IMR-90 (cell line): ENCODE results near the gene CYTH2. TPM values are rescaled to one million over a fixed set of nuclear protein-coding genes. Genes with fewer than 3 reads are reported as not detected.

Source experiments
- ATAC-seq: fragments of 200-7000 bp; cut with Tn5 transposase; 2 replicates; pipeline ENCODE4 v1.9.1; 2020; ENCODE audit warnings: low read depth, mild to moderate bottlenecking, moderate library complexity
- BruUV-seq: library from RNA; stranded (reverse); fragments of 400-500 nt; replicated peaks from 2 replicates; lab custom pipeline; 2021; lab: Mats Ljungman, UMichigan
- CTCF ChIA-PET: fragments of 300-600 bp; formaldehyde crosslinking; extraction: SDS; loops from one replicate; lab custom pipeline; 2021; ENCODE audit warnings: antibody characterized with exemption; lab: Yijun Ruan, JAX
- POLR2A ChIA-PET: fragments of 300-600 bp; sonication (Branson Sonifier 250); formaldehyde crosslinking; loops from one replicate; lab custom pipeline; 2022; ENCODE audit warnings: antibody characterized with exemption; ENCODE audit not compliant: unreplicated experiment; lab: Charles Lee
- DNase-seq: peaks from one replicate; pipeline ENCODE4 v3.0.0; 2013
- H2AFZ ChIP-seq: replicated peaks from 2 replicates; pipeline ENCODE3; 2013; ENCODE audit warnings: low read length, mild to moderate bottlenecking; ENCODE audit not compliant: poor library complexity
- H2AK5ac ChIP-seq: 2 replicates; pipeline ENCODE4 v1.6.1; 2013; ENCODE audit warnings: low read depth, low read length, inconsistent platforms
- H2AK9ac ChIP-seq: replicated peaks from 2 replicates; pipeline ENCODE3; 2013; ENCODE audit warnings: mild to moderate bottlenecking, low read depth, low read length, moderate library complexity; ENCODE audit not compliant: poor library complexity
- H2BK120ac ChIP-seq: 2 replicates; pipeline ENCODE4 v1.6.1; 2013; ENCODE audit warnings: low read depth, low read length, inconsistent platforms
- H2BK15ac ChIP-seq: 3 replicates; pipeline ENCODE4 v1.6.1; 2013; ENCODE audit warnings: low read depth, low read length, inconsistent platforms
- H2BK20ac ChIP-seq: 2 replicates; pipeline ENCODE4 v1.6.1; 2013; ENCODE audit warnings: low read depth, mild to moderate bottlenecking, inconsistent platforms, low read length, moderate library complexity
- H2BK5ac ChIP-seq: 2 replicates; pipeline ENCODE4 v1.6.1; 2013; ENCODE audit warnings: mild to moderate bottlenecking, low read depth, low read length, inconsistent platforms; ENCODE audit not compliant: poor library complexity, severe bottlenecking
- H3K14ac ChIP-seq: replicated peaks from 2 replicates; pipeline ENCODE4 v1.6.1; 2013; ENCODE audit warnings: low read depth, low read length, inconsistent platforms
- H3K18ac ChIP-seq: 2 replicates; pipeline ENCODE4 v1.6.1; 2013; ENCODE audit warnings: low read depth, low read length, control low read depth
- H3K23ac ChIP-seq: 2 replicates; pipeline ENCODE4 v1.6.1; 2013; ENCODE audit warnings: low read depth, low read length, inconsistent platforms
- H3K27ac ChIP-seq: 2 replicates; pipeline ENCODE4 v1.5.1; 2013; ENCODE audit warnings: mild to moderate bottlenecking, control low read depth, low read length; ENCODE audit not compliant: insufficient read depth
- H3K27me3 ChIP-seq: 2 replicates; pipeline ENCODE4 v1.6.1; 2013; ENCODE audit warnings: low read length; ENCODE audit not compliant: control insufficient read depth, insufficient read depth
- H3K36me3 ChIP-seq: 2 replicates; pipeline ENCODE4 v1.6.1; 2013; ENCODE audit warnings: low read length, mixed read lengths; ENCODE audit not compliant: control insufficient read depth, insufficient read depth
- H3K4ac ChIP-seq: 2 replicates; pipeline ENCODE4 v1.6.1; 2013; ENCODE audit warnings: low read depth, low read length, inconsistent platforms
- H3K4me1 ChIP-seq: 2 replicates; pipeline ENCODE4 v1.6.1; 2013; ENCODE audit warnings: low read length, mixed read lengths; ENCODE audit not compliant: control insufficient read depth, insufficient read depth
- H3K4me2 ChIP-seq: 2 replicates; pipeline ENCODE4 v1.6.1; 2013; ENCODE audit warnings: low read depth, mild to moderate bottlenecking, control low read depth, low read length, moderate library complexity
- H3K4me3 ChIP-seq: 2 replicates; pipeline ENCODE4 v1.5.1; 2013; ENCODE audit warnings: low read depth, mild to moderate bottlenecking, control low read depth, low read length, moderate library complexity; ENCODE audit not compliant: insufficient read depth
- H3K56ac ChIP-seq: 2 replicates; pipeline ENCODE4 v1.6.1; 2013; ENCODE audit warnings: low read length, inconsistent platforms; ENCODE audit not compliant: insufficient read depth; ENCODE audit errors: extremely low read depth
- H3K79me1 ChIP-seq, 2 experiments: 2 replicates each; pipeline ENCODE4 v1.6.1; 2013; ENCODE audit warnings: low read length in 2 of 2, inconsistent platforms in 1 of 2, low read depth in 1 of 2
- H3K9ac ChIP-seq: 2 replicates; pipeline ENCODE4 v1.6.1; 2013; ENCODE audit warnings: low read depth, low read length, control low read depth
- H3K9me1 ChIP-seq: 2 replicates; pipeline ENCODE4 v1.6.1; 2013; ENCODE audit warnings: low read length, inconsistent platforms; ENCODE audit not compliant: insufficient read depth
- H3K9me3 ChIP-seq: 2 replicates; pipeline ENCODE4 v1.6.1; 2013; ENCODE audit warnings: low read length; ENCODE audit not compliant: control insufficient read depth, insufficient read depth
- H4K20me1 ChIP-seq: 2 replicates; pipeline ENCODE4 v1.6.1; 2013; ENCODE audit warnings: low read length, inconsistent platforms; ENCODE audit not compliant: insufficient read depth
- H4K5ac ChIP-seq: 2 replicates; pipeline ENCODE4 v1.6.1; 2013; ENCODE audit warnings: mild to moderate bottlenecking, low read depth, low read length, control low read depth
- H4K8ac ChIP-seq, 2 experiments: 2 replicates each; pipeline ENCODE4 v1.6.1; 2013; ENCODE audit warnings: low read depth in 2 of 2, low read length in 2 of 2, control low read depth in 1 of 2, inconsistent platforms in 1 of 2
- H4K91ac ChIP-seq: 2 replicates; pipeline ENCODE4 v1.6.1; 2013; ENCODE audit warnings: low read depth, low read length, inconsistent platforms; ENCODE audit not compliant: insufficient read depth
- BHLHE40 ChIP-seq: fragments of 150-350 bp; IDR thresholded peaks from 2 replicates; pipeline ENCODE4 v1.6.1; 2016; ENCODE audit warnings: mild to moderate bottlenecking, low read depth, low read length
- CEBPB ChIP-seq: IDR thresholded peaks from 2 replicates; pipeline ENCODE4 v1.6.1; 2012; ENCODE audit warnings: low read depth, low read length, improper control_type of control experiment
- CHD1 ChIP-seq: IDR thresholded peaks from 2 replicates; pipeline ENCODE4 v1.6.1; 2012; ENCODE audit warnings: low read depth, low read length, improper control_type of control experiment
- FOS ChIP-seq: fragments of 150-350 bp; IDR thresholded peaks from 2 replicates; pipeline ENCODE4 v1.6.1; 2016; ENCODE audit warnings: low read depth, low read length
- MAFK ChIP-seq: IDR thresholded peaks from 2 replicates; pipeline ENCODE4 v1.6.1; 2012; ENCODE audit warnings: low read depth, low read length, improper control_type of control experiment
- MAZ ChIP-seq: IDR thresholded peaks from 2 replicates; pipeline ENCODE4 v1.6.1; 2012; ENCODE audit warnings: low read depth, mild to moderate bottlenecking, low read length, improper control_type of control experiment, moderate library complexity, borderline replicate concordance
- MXI1 ChIP-seq: IDR thresholded peaks from 2 replicates; pipeline ENCODE4 v1.6.1; 2012; ENCODE audit warnings: low read depth, mild to moderate bottlenecking, low read length, moderate library complexity, borderline replicate concordance
- NFE2L2 ChIP-seq: fragments of 150-350 bp; IDR thresholded peaks from 2 replicates; pipeline ENCODE4 v1.6.1; 2016; ENCODE audit warnings: low read depth, mild to moderate bottlenecking, low read length
- RAD21 ChIP-seq: IDR thresholded peaks from 2 replicates; pipeline ENCODE4 v1.6.1; 2012; ENCODE audit warnings: low read length, improper control_type of control experiment
- RCOR1 ChIP-seq: IDR thresholded peaks from 2 replicates; pipeline ENCODE4 v1.6.1; 2012; ENCODE audit warnings: mild to moderate bottlenecking, low read length, improper control_type of control experiment; ENCODE audit not compliant: insufficient replicate concordance
- SMC3 ChIP-seq: fragments of 150-350 bp; IDR thresholded peaks from 2 replicates; pipeline ENCODE4 v1.6.1; 2016; ENCODE audit warnings: low read depth, mild to moderate bottlenecking, antibody characterized with exemption, low read length, moderate library complexity
- USF2 ChIP-seq: fragments of 150-350 bp; IDR thresholded peaks from 2 replicates; pipeline ENCODE4 v1.6.1; 2017; ENCODE audit warnings: mild to moderate bottlenecking, antibody characterized with exemption, low read length, low read depth
- WGBS, 2 experiments: methylation state at CpG; one replicate each; pipeline versions ENCODE4 v1.1.5 to v1.1.7; 2013; ENCODE audit warnings: missing lambda C conversion rate in 2 of 2; ENCODE audit not compliant: insufficient read length in 1 of 2; ENCODE audit errors: extremely low coverage in 2 of 2; 5-methylcytosine and 5-hydroxymethylcytosine counted together
- dilution Hi-C: fragments of 300-500 bp; cut with HindIII; formaldehyde crosslinking; loops from one replicate; pipeline ENCODE4 v1.14.3; 2018; ENCODE audit warnings: low sequenced_read_pairs; ENCODE audit not compliant: unreplicated experiment
- in situ Hi-C: fragments of 300-500 bp; cut with MboI; formaldehyde crosslinking; loops from 3 replicates; pipeline ENCODE4 v1.14.3; 2019; ENCODE audit warnings: low sequenced_read_pairs, inconsistent platforms, mixed read lengths
- intact Hi-C: fragments of 100-400 bp; cut with micrococcal nuclease; formaldehyde crosslinking; loops from 2 replicates; pipeline ENCODE4 v1.10.0; 2022
- polyA plus RNA-seq, 3 experiments: library from polyadenylated mRNA; depleted of rRNA; stranded (reverse); fragments of >200 nt; gene quantifications; 2 replicates each; pipeline ENCODE4 v1.2.3, GENCODE V29; 2012; ENCODE audit warnings: low replicate concordance in 1 of 3
- total RNA-seq: library from RNA; depleted of rRNA; stranded (reverse); fragments of >200 nt; gene quantifications from 2 replicates; pipeline ENCODE4 v1.2.3, GENCODE V29; 2012

The CYTH2 gene
- total and polyA plus RNA-seq, 2 of the 4 experiments (the other 2 are of a cell fraction): 35.8 to 62.0 TPM

GRCh38 chr19:48487948-48488347 lies 18.8 kb downstream of the CYTH2 start:
- POLR2A ChIA-PET: no interaction called here
- dilution Hi-C loops: no loop called here

More at GRCh38 chr19:48487948-48488347, 18.8 kb downstream of the CYTH2 start:
- DNase-seq: peak; percentile 70
- BruUV-seq: no TSS peak
- Histone ChIP-seq H4K91ac (peak overlapping the region; percentile 79), H3K27ac (peak overlapping the region; percentile 0; the same call in 1 of the 2 replicates), H2BK5ac (peak overlapping the region; percentile 64), H2AK9ac (peak overlapping the region; percentile 89), H3K9me1 (peaks cover 14% of the 10 kb centered on the region), H2AFZ (peak overlapping the region; percentile 79), H2BK20ac (peak overlapping the region; percentile 93), H3K23ac (peak overlapping the region; percentile 80; the same call in 1 of the 2 replicates), H3K36me3 (no peaks in the 10 kb centered on the region), H3K18ac (0 out of 2 replicates have a peak overlapping the region, but pooled peaks have one; percentile 1), H3K4me2 (peak overlapping the region; percentile 35), H3K79me1 (peaks cover 0 to 3% of the 10 kb centered on the region in 2 experiments; a peak in 1 of 4 replicates), H3K9me3 (no peaks in the 10 kb centered on the region), H2BK120ac (peak overlapping the region; percentile 77), H3K14ac (peak overlapping the region; percentile 76), H3K4me3 (no peak overlapping the region), H3K9ac (no peak overlapping the region), H4K8ac (peak overlapping the region in 1 of 2 experiments; percentile 55; a peak in 1 of 4 replicates), H4K20me1 (no peaks in the 10 kb centered on the region), H2BK15ac (peak overlapping the region; percentile 62; the same call in 2 of the 3 replicates), H3K27me3 (no peaks in the 10 kb centered on the region; the same call in 1 of the 2 replicates), H3K56ac (no peak overlapping the region), H3K4ac (peak overlapping the region; percentile 89), H3K4me1 (peaks cover 12% of the 10 kb centered on the region), H2AK5ac (peak overlapping the region; percentile 76), H4K5ac (peak overlapping the region; percentile 8; the same call in 1 of the 2 replicates)
- TF ChIP-seq MXI1: no peak
- no peak for TF ChIP-seq RAD21
- TF ChIP-seq CEBPB: peak; percentile 34; the same call in 1 of the 2 replicates
- TF ChIP-seq USF2: no peak
- peak; percentile 92 for TF ChIP-seq MAZ
- TF ChIP-seq RCOR1: no peak
- no peak for TF ChIP-seq SMC3
- TF ChIP-seq NFE2L2: no peak
- TF ChIP-seq MAFK: no peak
- no peak for TF ChIP-seq BHLHE40
- TF ChIP-seq FOS: peak; percentile 73
- no peak for TF ChIP-seq CHD1
- in situ Hi-C loops (no loop called here), intact Hi-C loops (no loop called here)
- CTCF ChIA-PET: interaction anchor here (0.6 to 4.4 kb wide), 5 partner anchors 53 to 129 kb away, joined by 3 to 35 read pairs (median 4); partner anchors contain the start of gene KDELR1
- WGBS, 2 experiments: 60% methylated on average over 3 of the region's 8 CpGs; no CpG with 5 or more reads in 1 of the 2 experiments
- ATAC-seq: peak; percentile 13
